ENCODE data around the gene MTO1.

MTO1 gene

GRCh38 chr6:73519926-73520687 is 58.6 kb downstream of the MTO1 start:
- Histone ChIP-seq H3K9ac (peak overlapping the region; percentile 96 to 100 (median 99)), H3K4me1 (peaks cover 26 to 45% (median 34%) of the 10 kb centered on the region in 10 experiments), H3K4me3 (peak overlapping the region; percentile 78 to 100 (median 93)), H3K9me3 (replicated peaks in 1 of 11) (no peaks in the 10 kb centered on the region; a peak in 3 of 22 replicates), H3K36me3 (peaks cover 52 to 58% (median 54%) of the 10 kb centered on the region in 11 experiments), H3K27ac (peak overlapping the region; percentile 97 to 100 (median 99)), H4K20me1 (peaks cover 54 to 57% (median 56%) of the 10 kb centered on the region in 11 experiments), H3K27me3 (no peaks in the 10 kb centered on the region; a peak in 1 of 22 replicates), H3K4me2 (peak overlapping the region; percentile 63 to 94 (median 82))
- TF ChIP-seq Cebpa-rat (IDR thresholded peaks at IDR 0.05), result peak in 1 of 11 experiments; percentile 9; a peak in 2 of 22 replicates

- H4K20me1 ChIP-seq, result peaks cover 47 to 50% (median 49%) of the 10 kb centered on the region in 11 experiments
- H3K36me3 ChIP-seq, result peaks cover 46 to 51% (median 47%) of the 10 kb centered on the region in 11 experiments
- peak within 1 kb of the TSS; percentile 81 to 94 (median 90) for H3K4me2 ChIP-seq
- H3K4me3 ChIP-seq, result peak within 1 kb of the TSS; percentile 81 to 100 (median 93)
- TF ChIP-seq Cebpa-rat (IDR thresholded peaks at IDR 0.05), result no peak
- H3K9ac ChIP-seq, result peak within 1 kb of the TSS; percentile 96 to 100 (median 99)
- H3K27me3 ChIP-seq, result no peaks in the 10 kb centered on the region; a peak in 1 of 22 replicates
- H3K27ac ChIP-seq, result peak within 1 kb of the TSS; percentile 98 to 100 (median 99)
- H3K9me3 ChIP-seq (replicated peaks in 1 of 11), result no peaks in the 10 kb centered on the region; a peak in 3 of 22 replicates
- peaks cover 26 to 40% (median 34%) of the 10 kb centered on the region in 10 experiments for H3K4me1 ChIP-seq
These were observed 59.3 kb downstream of the MTO1 start, which contains the start of gene EEF1A1 for GRCh38 chr6:73520688-73521350. Gene EEF1A1, minus strand, starts transcription at chr6:73521032. Its CDS starts 1,006 bp downstream, at chr6:73520026.

GRCh38 chr6:73521351-73521985 is 59.9 kb downstream of the MTO1 start:
- TF ChIP-seq Cebpa-rat (IDR thresholded peaks at IDR 0.05), result no peak
- peak overlapping the region; percentile 96 to 100 (median 99) for H3K9ac ChIP-seq

GRCh38 chr6:73523434-73524123 is 62.0 kb downstream of the MTO1 start:
- no peak for TF ChIP-seq Cebpa-rat (IDR thresholded peaks at IDR 0.05)
- Histone ChIP-seq H3K27ac (peak overlapping the region; percentile 98 to 100 (median 99)), H3K4me3 (peak overlapping the region; percentile 75 to 100 (median 93))

More at GRCh38 chr6:73521351-73521985, 59.9 kb downstream of the MTO1 start:
- H3K4me2 ChIP-seq, result peak overlapping the region; percentile 72 to 93 (median 85)
- H3K36me3 ChIP-seq, result peaks cover 39 to 45% (median 41%) of the 10 kb centered on the region in 11 experiments
- H3K4me3 ChIP-seq, result peak overlapping the region; percentile 75 to 100 (median 93)
- peak overlapping the region; percentile 98 to 100 (median 99) for H3K27ac ChIP-seq
- H3K27me3 ChIP-seq, result no peaks in the 10 kb centered on the region; a peak in 1 of 22 replicates
- H3K4me1 ChIP-seq, result peaks cover 20 to 34% (median 30%) of the 10 kb centered on the region in 10 experiments
- no peaks in the 10 kb centered on the region; a peak in 3 of 22 replicates for H3K9me3 ChIP-seq (replicated peaks in 1 of 11)
- peaks cover 40 to 44% (median 42%) of the 10 kb centered on the region in 11 experiments for H4K20me1 ChIP-seq

GRCh38 chr6:73525546-73526330 is 64.2 kb downstream of the MTO1 start:
- peaks cover 11 to 21% (median 18%) of the 10 kb centered on the region in 10 experiments for H3K4me1 ChIP-seq
- no peak overlapping the region for H3K27ac ChIP-seq
- no peak overlapping the region for H3K9ac ChIP-seq
- H4K20me1 ChIP-seq, result peaks cover 0 to 1% (median under 1%) of the 10 kb centered on the region in 11 experiments; a peak in 9 of 22 replicates
- H3K36me3 ChIP-seq, result peaks cover 0 to 3% (median 0%) of the 10 kb centered on the region in 11 experiments; a peak in 3 of 22 replicates
- H3K9me3 ChIP-seq (replicated peaks in 1 of 11), result no peaks in the 10 kb centered on the region
- no peak for TF ChIP-seq Cebpa-rat (IDR thresholded peaks at IDR 0.05)
- no peak overlapping the region for H3K4me3 ChIP-seq
- H3K27me3 ChIP-seq, result no peaks in the 10 kb centered on the region; a peak in 1 of 22 replicates
- no peak overlapping the region for H3K4me2 ChIP-seq

More at GRCh38 chr6:73523434-73524123, 62.0 kb downstream of the MTO1 start:
- no peaks in the 10 kb centered on the region; a peak in 3 of 22 replicates for H3K9me3 ChIP-seq (replicated peaks in 1 of 11)
- peak overlapping the region; percentile 96 to 100 (median 99) for H3K9ac ChIP-seq
- peaks cover 20 to 25% (median 21%) of the 10 kb centered on the region in 11 experiments for H3K36me3 ChIP-seq
- H3K4me1 ChIP-seq, result peaks cover 11 to 21% (median 18%) of the 10 kb centered on the region in 10 experiments
- H4K20me1 ChIP-seq, result peaks cover 20 to 23% (median 22%) of the 10 kb centered on the region in 11 experiments
- peak overlapping the region; percentile 72 to 93 (median 85) for H3K4me2 ChIP-seq
- H3K27me3 ChIP-seq, result no peaks in the 10 kb centered on the region; a peak in 1 of 22 replicates

- Histone ChIP-seq H3K4me1 (peaks cover 0 to 14% (median 6%) of the 10 kb centered on the region in 10 experiments; a peak in 16 of 20 replicates), H3K9me3 (replicated peaks in 1 of 11) (no peaks in the 10 kb centered on the region), H3K4me2 (no peak overlapping the region), H4K20me1 (no peaks in the 10 kb centered on the region), H3K9ac (no peak overlapping the region), H3K27ac (no peak overlapping the region), H3K4me3 (no peak overlapping the region), H3K36me3 (no peaks in the 10 kb centered on the region), H3K27me3 (no peaks in the 10 kb centered on the region)
- TF ChIP-seq Cebpa-rat (IDR thresholded peaks at IDR 0.05), result no peak
These were observed 67.4 kb downstream of the MTO1 start for GRCh38 chr6:73528897-73529296.

GRCh38 chr6:73532293-73532692 is 70.8 kb downstream of the MTO1 start:
- H4K20me1 ChIP-seq, result no peaks in the 10 kb centered on the region
- no peaks in the 10 kb centered on the region for H3K36me3 ChIP-seq
- H3K27ac ChIP-seq, result no peak overlapping the region
- no peak for TF ChIP-seq Cebpa-rat (IDR thresholded peaks at IDR 0.05)
- H3K9ac ChIP-seq, result no peak overlapping the region
- H3K9me3 ChIP-seq (replicated peaks in 1 of 11), result no peaks in the 10 kb centered on the region
- no peak overlapping the region for H3K4me3 ChIP-seq
- no peaks in the 10 kb centered on the region for H3K27me3 ChIP-seq
- H3K4me1 ChIP-seq, result peaks cover 0 to 21% (median 11%) of the 10 kb centered on the region in 10 experiments; a peak in 11 of 20 replicates
- no peak overlapping the region for H3K4me2 ChIP-seq

All from BLaER1 treated with 17β-estradiol and CSF1 and Interleukin-3, amounts not matched to agents 10 nM and 100 nM (cell line).